K562 treated with DMSO at 1 percent for 12 hours (cell line): ENCODE results near the gene TBK1. TPM values are rescaled to one million over a fixed set of nuclear protein-coding genes. Genes with fewer than 3 reads are reported as not detected.

Experiments used
- total RNA-seq: library from RNA; unstranded; fragments of 300-600 nt; gene quantifications from 2 replicates; pipeline ENCODE4 v1.2.3, GENCODE V29; 2022; ENCODE audit not compliant: insufficient read depth

TBK1 gene
- 7.9 and 26.7 TPM in 2 replicates for total RNA-seq

DNA sequence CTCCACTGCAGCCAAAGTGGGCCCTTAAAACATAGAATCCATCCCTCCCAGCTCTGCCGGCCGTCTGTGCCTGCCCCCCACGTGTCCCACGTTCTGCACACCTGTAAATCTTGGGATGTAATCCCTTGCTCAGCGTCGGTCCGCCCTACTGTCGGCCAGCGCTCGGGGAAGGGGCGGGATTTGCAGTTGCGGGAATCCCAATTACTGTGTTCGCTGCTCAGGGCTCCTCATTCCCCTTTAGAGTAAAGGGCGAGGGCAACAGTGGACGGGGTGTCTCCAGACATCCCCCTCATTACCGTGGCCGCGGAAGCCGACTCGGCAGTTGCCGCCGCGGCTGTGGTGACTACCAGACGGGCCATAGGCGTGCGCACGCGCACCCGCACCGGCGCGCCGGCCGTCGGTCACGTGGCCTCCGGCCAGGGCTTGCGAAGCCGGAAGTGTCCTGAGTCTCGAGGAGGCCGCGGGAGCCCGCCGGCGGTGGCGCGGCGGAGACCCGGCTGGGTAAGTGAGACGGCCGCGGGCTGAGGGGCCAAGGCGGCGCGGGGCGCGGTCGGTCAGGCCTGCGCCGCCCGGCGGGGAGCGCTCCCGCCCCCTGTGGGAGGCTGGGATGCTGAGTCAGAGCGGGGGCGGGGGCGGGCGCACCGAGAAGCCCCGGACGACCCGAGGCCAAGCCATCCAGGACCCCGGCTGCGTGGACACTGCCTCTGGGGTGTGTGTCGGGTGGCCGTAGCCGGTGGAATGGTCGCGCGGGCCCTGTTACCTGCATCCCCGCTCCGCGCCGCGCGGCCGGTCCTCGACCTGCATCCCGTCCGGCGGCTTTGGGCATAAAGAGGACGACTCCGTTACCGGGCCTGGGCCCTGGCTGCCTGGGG, at the start of gene TBK1:
Gene TBK1 (plus strand): TSS at position 434 of the 872 bp plus-strand sequence. CDS start 3,751 bp downstream, outside the sequence.

GRCh38 chr12:64403707-64404469, 48.0 kb upstream of the TBK1 start, which contains the start of gene XPOT:
Gene XPOT, plus strand, starts transcription at chr12:64404392. Its CDS starts 5,644 bp downstream, at chr12:64410036.

Other genes starting within 250 kb of the TBK1 start
- gene KICS2, start 229.8 kb upstream of the TBK1 start, total RNA-seq = 1.5 and 2.9 TPM in 2 replicates
- gene C12orf56, start 61.4 kb upstream of the TBK1 start, total RNA-seq = 1.9 and 3.4 TPM in 2 replicates
- gene XPOT, start 47.7 kb upstream of the TBK1 start, total RNA-seq = 37.3 and 143 TPM in 2 replicates
- gene RASSF3, start 158.4 kb downstream of the TBK1 start, total RNA-seq = 5.1 and 18.9 TPM in 2 replicates